ENCODE measurements around the gene TUFT1. TPM values are rescaled to one million over a fixed set of nuclear protein-coding genes. Genes with fewer than 3 reads are reported as not detected.

The TUFT1 gene
- total RNA-seq, 1 donor from 2014 or later, result 10.5 TPM

GRCh38 chr1:151556052-151556451 is 15.9 kb downstream of the TUFT1 start:
- no peak for ATAC-seq
- Histone ChIP-seq H3K36me3 (no peaks in the 10 kb centered on the region), H3K4me1 (no peaks in the 10 kb centered on the region), H3K27me3 (ENCODE audit: low read depth) (no peaks in the 10 kb centered on the region), H3K27ac (no peak overlapping the region), H3K9me3 (no peaks in the 10 kb centered on the region), H3K4me3 (no peak overlapping the region)
- TF ChIP-seq CTCF (IDR thresholded peaks at IDR 0.05), result no peak
- intact Hi-C loops (cut with DNase I), result no loop called here
- DNase-seq, result no peak

- DNase-seq (no peak), ATAC-seq (no peak)
- TF ChIP-seq CTCF (IDR thresholded peaks at IDR 0.05), result no peak
Measured at GRCh38 chr1:151562661-151563060, 22.6 kb downstream of the TUFT1 start.

GRCh38 chr1:151563376-151563775 is 23.3 kb downstream of the TUFT1 start:
- Histone ChIP-seq H3K36me3 (peaks cover 27% of the 10 kb centered on the region), H3K27me3 (ENCODE audit: low read depth) (no peaks in the 10 kb centered on the region), H3K9me3 (no peaks in the 10 kb centered on the region), H3K27ac (no peak overlapping the region), H3K4me3 (no peak overlapping the region), H3K4me1 (no peaks in the 10 kb centered on the region)
- TF ChIP-seq CTCF (IDR thresholded peaks at IDR 0.05), result no peak
- no peak for DNase-seq
- intact Hi-C loops (cut with DNase I), result no loop called here
- ATAC-seq, result no peak

More at GRCh38 chr1:151562661-151563060, 22.6 kb downstream of the TUFT1 start:
- intact Hi-C loops (cut with DNase I), result no loop called here
- Histone ChIP-seq H3K27ac (no peak overlapping the region), H3K4me1 (no peaks in the 10 kb centered on the region), H3K9me3 (no peaks in the 10 kb centered on the region), H3K36me3 (peaks cover 27% of the 10 kb centered on the region), H3K4me3 (no peak overlapping the region), H3K27me3 (ENCODE audit: low read depth) (no peaks in the 10 kb centered on the region)

- no peak overlapping the region for H3K4me3 ChIP-seq
- no peaks in the 10 kb centered on the region for H3K4me1 ChIP-seq
- peaks cover 42% of the 10 kb centered on the region for H3K36me3 ChIP-seq
- DNase-seq (no peak), ATAC-seq (no peak)
- TF ChIP-seq CTCF (IDR thresholded peaks at IDR 0.05), result no peak
- no peaks in the 10 kb centered on the region for H3K27me3 ChIP-seq (ENCODE audit: low read depth)
- intact Hi-C loops (cut with DNase I), result no loop called here
- no peak overlapping the region for H3K27ac ChIP-seq
- no peaks in the 10 kb centered on the region for H3K9me3 ChIP-seq
Measured at GRCh38 chr1:151565502-151566189, 25.5 kb downstream of the TUFT1 start.

- H3K4me1 ChIP-seq, result no peaks in the 10 kb centered on the region
- H3K9me3 ChIP-seq, result no peaks in the 10 kb centered on the region
- H3K27ac ChIP-seq, result no peak overlapping the region
- H3K4me3 ChIP-seq, result no peak overlapping the region
- no peak for TF ChIP-seq CTCF (IDR thresholded peaks at IDR 0.05)
- intact Hi-C loops (cut with DNase I), result no loop called here
- ATAC-seq, result no peak
- peaks cover 64% of the 10 kb centered on the region for H3K36me3 ChIP-seq
- no peak for DNase-seq
- H3K27me3 ChIP-seq (ENCODE audit: low read depth), result no peaks in the 10 kb centered on the region
Measured at GRCh38 chr1:151568626-151569088, 28.5 kb downstream of the TUFT1 start.

All from lower lobe of right lung (tissue), 2 donors.